Measurements from ENCODE around the gene ADCY2.

ADCY2 gene

GRCh38 chr5:7680260-7680659 lies 284.3 kb downstream of the ADCY2 start:
- TF ChIP-seq CTCF (IDR thresholded peaks at IDR 0.05), result no peak

- TF ChIP-seq CTCF (IDR thresholded peaks at IDR 0.05), result no peak
Measured at GRCh38 chr5:7682379-7682778, 286.4 kb downstream of the ADCY2 start.

- no peak for TF ChIP-seq CTCF (IDR thresholded peaks at IDR 0.05)
Measured at GRCh38 chr5:7683753-7684152, 287.8 kb downstream of the ADCY2 start.

GRCh38 chr5:7684826-7685225 lies 288.9 kb downstream of the ADCY2 start:
- no peak for TF ChIP-seq CTCF (IDR thresholded peaks at IDR 0.05)

- TF ChIP-seq CTCF (IDR thresholded peaks at IDR 0.05), result no peak
Measured at GRCh38 chr5:7686794-7687193, 290.9 kb downstream of the ADCY2 start.

GRCh38 chr5:7690557-7690956 lies 294.6 kb downstream of the ADCY2 start:
- no peak for TF ChIP-seq CTCF (IDR thresholded peaks at IDR 0.05)

- TF ChIP-seq CTCF (IDR thresholded peaks at IDR 0.05), result no peak
Measured at GRCh38 chr5:7705261-7705660, 309.3 kb downstream of the ADCY2 start.

- TF ChIP-seq CTCF (IDR thresholded peaks at IDR 0.05), result no peak
Measured at GRCh38 chr5:7705736-7706135, 309.8 kb downstream of the ADCY2 start.

All from LNCAP (cell line).